ENCODE measurements around the gene FOXI1.

Gene FOXI1

GRCh38 chr5:170110403-170111087 lies 4.8 kb downstream of the FOXI1 start:
- H3K36me3 ChIP-seq (ENCODE audit: insufficient read depth, low read length) = no peaks in the 10 kb centered on the region
- no peak for TF ChIP-seq POLR2AphosphoS5 (IDR thresholded peaks at IDR 0.05; ENCODE audit: borderline replicate concordance, low read depth, low read length)
- TF ChIP-seq EZH2 (IDR thresholded peaks at IDR 0.05) = no peak
- TF ChIP-seq FOXP2 (optimal IDR thresholded peaks at IDR 0.05; ENCODE audit: control extremely low read depth, extremely low read length, insufficient read depth) = no peak
- H3K27ac ChIP-seq = no peak overlapping the region
- H3K4me3 ChIP-seq = no peak overlapping the region
- no peaks in the 10 kb centered on the region for H3K9me3 ChIP-seq (ENCODE audit: low read depth, low read length)
- no peak overlapping the region for H3K9ac ChIP-seq (ENCODE audit: insufficient read length)
- DNase-seq (ENCODE audit: low read depth, low spot score) = no peak

DNA sequence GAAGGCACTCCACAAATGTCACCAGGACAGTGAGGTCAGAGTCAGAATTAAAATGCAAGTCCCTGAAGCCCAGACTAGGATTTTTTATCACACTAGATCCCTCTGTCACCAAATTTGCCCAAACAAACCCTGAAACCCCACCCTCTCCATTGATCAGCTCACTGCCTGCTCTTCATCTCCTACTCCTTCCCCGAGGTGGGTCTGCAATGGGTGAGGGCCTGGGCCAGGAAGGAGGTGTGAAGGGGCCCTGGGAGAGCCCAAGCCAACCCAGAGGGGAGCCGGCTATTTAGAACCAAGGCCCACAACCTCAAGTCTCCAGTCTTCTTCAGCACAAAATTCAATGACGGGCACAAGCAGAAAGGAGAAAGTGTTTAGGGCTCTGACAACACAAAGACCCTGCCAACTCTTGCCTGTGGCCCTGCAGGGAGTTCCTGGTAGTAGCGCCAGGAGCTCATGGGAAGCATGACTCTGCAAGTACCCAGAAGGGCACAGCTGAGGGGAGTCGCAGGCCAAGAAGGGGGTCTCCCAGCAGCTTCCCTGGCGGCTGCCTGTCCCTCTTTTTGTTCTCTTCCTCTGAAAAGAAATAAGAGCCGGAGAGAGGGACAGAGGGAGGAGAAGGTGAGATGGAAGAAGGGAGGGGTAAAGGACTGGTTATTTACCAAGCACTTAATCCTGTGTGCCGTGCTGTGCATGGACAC lies 5.5 kb downstream of the FOXI1 start:
- Histone ChIP-seq H3K4me3 (no peak overlapping the region), H3K36me3 (ENCODE audit: insufficient read depth, low read length) (no peaks in the 10 kb centered on the region), H3K9ac (ENCODE audit: insufficient read length) (no peak overlapping the region), H3K9me3 (ENCODE audit: low read depth, low read length) (no peaks in the 10 kb centered on the region), H3K27ac (no peak overlapping the region)
- DNase-seq (ENCODE audit: low read depth, low spot score) = no peak
- TF ChIP-seq POLR2AphosphoS5 (IDR thresholded peaks at IDR 0.05; ENCODE audit: borderline replicate concordance, low read depth, low read length) (no peak), FOXP2 (optimal IDR thresholded peaks at IDR 0.05; ENCODE audit: control extremely low read depth, extremely low read length, insufficient read depth) (no peak), EZH2 (IDR thresholded peaks at IDR 0.05) (no peak)

GRCh38 chr5:170112876-170113521 lies 7.3 kb downstream of the FOXI1 start:
- H3K36me3 ChIP-seq (ENCODE audit: insufficient read depth, low read length) = no peaks in the 10 kb centered on the region
- no peak overlapping the region for H3K4me3 ChIP-seq
- H3K9ac ChIP-seq (ENCODE audit: insufficient read length) = no peak overlapping the region
- no peak for DNase-seq (ENCODE audit: low read depth, low spot score)
- no peak overlapping the region for H3K27ac ChIP-seq
- no peaks in the 10 kb centered on the region for H3K9me3 ChIP-seq (ENCODE audit: low read depth, low read length)
- no peak for TF ChIP-seq EZH2 (IDR thresholded peaks at IDR 0.05)
- no peak for TF ChIP-seq POLR2AphosphoS5 (IDR thresholded peaks at IDR 0.05; ENCODE audit: borderline replicate concordance, low read depth, low read length)
- TF ChIP-seq FOXP2 (optimal IDR thresholded peaks at IDR 0.05; ENCODE audit: control extremely low read depth, extremely low read length, insufficient read depth) = no peak

DNA sequence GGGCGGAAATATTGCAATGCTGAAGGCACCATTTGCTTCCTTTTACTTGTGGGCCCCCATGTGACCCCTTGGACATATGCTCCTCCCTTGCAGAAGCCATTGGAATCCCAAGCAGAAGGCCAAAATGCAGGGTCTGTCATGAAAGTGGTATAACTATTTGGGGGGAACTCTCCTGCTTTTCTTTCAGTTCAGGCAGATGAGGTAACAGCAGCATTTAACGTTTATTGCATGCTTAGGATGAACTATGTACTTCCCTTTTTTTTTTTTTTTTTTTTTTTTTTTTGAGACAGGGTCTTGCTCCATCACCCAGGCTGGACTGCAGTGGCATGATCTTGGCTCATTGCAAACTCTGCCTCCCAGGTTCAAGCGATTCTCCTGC lies 7.8 kb downstream of the FOXI1 start:
- H3K9me3 ChIP-seq (ENCODE audit: low read depth, low read length) = no peaks in the 10 kb centered on the region
- no peak overlapping the region for H3K27ac ChIP-seq
- H3K4me3 ChIP-seq = no peak overlapping the region
- no peak overlapping the region for H3K9ac ChIP-seq (ENCODE audit: insufficient read length)
- TF ChIP-seq FOXP2 (optimal IDR thresholded peaks at IDR 0.05; ENCODE audit: control extremely low read depth, extremely low read length, insufficient read depth) (no peak), POLR2AphosphoS5 (IDR thresholded peaks at IDR 0.05; ENCODE audit: borderline replicate concordance, low read depth, low read length) (no peak), EZH2 (IDR thresholded peaks at IDR 0.05) (no peak)
- no peaks in the 10 kb centered on the region for H3K36me3 ChIP-seq (ENCODE audit: insufficient read depth, low read length)
- no peak for DNase-seq (ENCODE audit: low read depth, low spot score)

GRCh38 chr5:170114271-170114670 lies 8.6 kb downstream of the FOXI1 start:
- H3K36me3 ChIP-seq (ENCODE audit: insufficient read depth, low read length) = no peaks in the 10 kb centered on the region
- TF ChIP-seq FOXP2 (optimal IDR thresholded peaks at IDR 0.05; ENCODE audit: control extremely low read depth, extremely low read length, insufficient read depth) (no peak), EZH2 (IDR thresholded peaks at IDR 0.05) (no peak), POLR2AphosphoS5 (IDR thresholded peaks at IDR 0.05; ENCODE audit: borderline replicate concordance, low read depth, low read length) (no peak)
- no peak overlapping the region for H3K9ac ChIP-seq (ENCODE audit: insufficient read length)
- DNase-seq (ENCODE audit: low read depth, low spot score) = no peak
- no peak overlapping the region for H3K27ac ChIP-seq
- no peak overlapping the region for H3K4me3 ChIP-seq
- H3K9me3 ChIP-seq (ENCODE audit: low read depth, low read length) = no peaks in the 10 kb centered on the region

- DNase-seq (ENCODE audit: low read depth, low spot score) = no peak
These were observed 10.2 kb downstream of the FOXI1 start for GRCh38 chr5:170115925-170116324.

GRCh38 chr5:170117736-170118135 lies 12.0 kb downstream of the FOXI1 start:
- H3K4me3 ChIP-seq = no peak overlapping the region
- TF ChIP-seq FOXP2 (optimal IDR thresholded peaks at IDR 0.05; ENCODE audit: control extremely low read depth, extremely low read length, insufficient read depth) (no peak), EZH2 (IDR thresholded peaks at IDR 0.05) (no peak), POLR2AphosphoS5 (IDR thresholded peaks at IDR 0.05; ENCODE audit: borderline replicate concordance, low read depth, low read length) (no peak)
- H3K9me3 ChIP-seq (ENCODE audit: low read depth, low read length) = no peaks in the 10 kb centered on the region
- DNase-seq (ENCODE audit: low read depth, low spot score) = no peak
- H3K27ac ChIP-seq = no peak overlapping the region
- H3K9ac ChIP-seq (ENCODE audit: insufficient read length) = no peak overlapping the region
- no peaks in the 10 kb centered on the region for H3K36me3 ChIP-seq (ENCODE audit: insufficient read depth, low read length)

More at GRCh38 chr5:170115925-170116324, 10.2 kb downstream of the FOXI1 start:
- no peak overlapping the region for H3K9ac ChIP-seq (ENCODE audit: insufficient read length)
- H3K27ac ChIP-seq = no peak overlapping the region
- no peaks in the 10 kb centered on the region for H3K36me3 ChIP-seq (ENCODE audit: insufficient read depth, low read length)
- no peak for TF ChIP-seq POLR2AphosphoS5 (IDR thresholded peaks at IDR 0.05; ENCODE audit: borderline replicate concordance, low read depth, low read length)
- no peak for TF ChIP-seq EZH2 (IDR thresholded peaks at IDR 0.05)
- no peaks in the 10 kb centered on the region for H3K9me3 ChIP-seq (ENCODE audit: low read depth, low read length)
- no peak overlapping the region for H3K4me3 ChIP-seq

DNA sequence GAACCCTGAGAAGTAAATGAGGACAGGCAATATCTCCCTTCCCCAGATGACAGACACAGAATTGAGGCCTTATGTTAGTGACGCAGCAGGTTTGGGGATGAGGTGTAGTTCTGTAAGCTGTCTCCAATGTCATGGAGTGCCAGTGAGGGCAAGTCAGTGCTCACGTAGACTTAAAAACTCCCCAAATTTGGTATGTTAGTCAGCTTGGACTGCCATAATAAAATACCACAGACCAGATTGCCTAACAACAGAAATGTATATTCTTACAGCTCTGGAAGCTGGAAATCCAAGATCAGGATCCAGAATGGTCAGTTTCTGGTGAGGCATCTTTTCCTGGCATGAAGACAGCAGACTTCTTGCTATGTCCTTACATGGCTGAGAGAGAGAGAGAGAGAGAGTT lies 14.9 kb downstream of the FOXI1 start:
- no peaks in the 10 kb centered on the region for H3K9me3 ChIP-seq (ENCODE audit: low read depth, low read length)
- TF ChIP-seq EZH2 (IDR thresholded peaks at IDR 0.05) = no peak
- TF ChIP-seq FOXP2 (optimal IDR thresholded peaks at IDR 0.05; ENCODE audit: control extremely low read depth, extremely low read length, insufficient read depth) = no peak
- no peak for TF ChIP-seq POLR2AphosphoS5 (IDR thresholded peaks at IDR 0.05; ENCODE audit: borderline replicate concordance, low read depth, low read length)
- H3K9ac ChIP-seq (ENCODE audit: insufficient read length) = no peak overlapping the region
- DNase-seq (ENCODE audit: low read depth, low spot score) = no peak
- no peaks in the 10 kb centered on the region for H3K36me3 ChIP-seq (ENCODE audit: insufficient read depth, low read length)
- no peak overlapping the region for H3K27ac ChIP-seq
- no peak overlapping the region for H3K4me3 ChIP-seq

Measured in SK-N-MC (cell line).